ENCODE results near the gene HERC2.
"Not testable (repeated sequence)": the region's sequence is repeated elsewhere in the genome, so short reads cannot be mapped to it uniquely, and the experiment has no call there.

Gene HERC2

GRCh38 chr15:28185148-28185895, 136.7 kb downstream of the HERC2 start:
- no peak for DNase-seq (ENCODE audit: extremely low read depth in 1 of 2, low read depth in 1 of 2)

GRCh38 chr15:28184166-28184565, 137.8 kb downstream of the HERC2 start:
- DNase-seq (ENCODE audit: extremely low read depth in 1 of 2, low read depth in 1 of 2), result no peak

- no peak for DNase-seq (ENCODE audit: extremely low read depth in 1 of 2, low read depth in 1 of 2)
Observed at GRCh38 chr15:28182731-28183130, 139.2 kb downstream of the HERC2 start.

GRCh38 chr15:28182216-28182615, 139.8 kb downstream of the HERC2 start:
- DNase-seq (ENCODE audit: extremely low read depth in 1 of 2, low read depth in 1 of 2), result no peak

DNA sequence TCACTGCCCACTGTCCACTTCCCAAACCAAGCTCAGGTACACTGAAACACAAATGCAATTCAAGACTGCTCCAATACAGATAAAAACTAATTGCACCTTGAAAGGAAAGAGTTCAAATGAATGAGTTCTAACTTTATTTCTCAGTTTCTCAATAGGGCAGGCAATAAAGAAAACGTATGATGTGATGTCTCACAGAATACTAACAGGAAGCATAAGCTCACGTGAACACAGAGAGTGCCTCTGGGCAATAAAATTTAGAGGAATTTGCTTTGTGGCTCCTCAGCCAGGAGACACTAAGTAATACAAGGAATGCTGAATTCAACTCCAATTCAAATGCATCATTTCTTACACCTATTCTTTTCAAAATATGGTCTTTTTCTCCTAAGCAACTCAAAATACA, 140.6 kb downstream of the HERC2 start:
- DNase-seq (ENCODE audit: extremely low read depth in 1 of 2, low read depth in 1 of 2), result no peak

- no peak for DNase-seq (ENCODE audit: extremely low read depth in 1 of 2, low read depth in 1 of 2)
Observed at GRCh38 chr15:28179270-28179669, 142.7 kb downstream of the HERC2 start.

GRCh38 chr15:28178727-28179126, 143.3 kb downstream of the HERC2 start:
- no peak for DNase-seq (ENCODE audit: extremely low read depth in 1 of 2, low read depth in 1 of 2)

DNA sequence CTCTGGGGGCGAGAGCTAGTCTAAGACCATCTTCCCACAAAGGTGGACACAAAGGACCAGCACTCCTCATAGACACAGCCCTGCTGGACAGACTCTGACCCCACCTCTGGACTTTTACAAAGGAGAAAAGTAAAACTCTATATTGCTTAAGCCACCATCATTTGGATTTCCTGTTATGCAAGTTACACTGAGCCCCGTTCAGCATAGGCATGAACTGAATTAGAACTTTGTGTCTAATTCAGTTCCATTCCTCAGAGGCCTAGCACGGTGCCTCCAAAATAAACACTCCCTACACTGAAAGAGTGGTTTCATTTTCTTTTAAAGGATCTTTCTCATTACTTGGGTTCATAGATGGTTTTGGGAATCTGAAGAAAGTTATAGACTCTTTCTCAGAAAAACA, 143.7 kb downstream of the HERC2 start:
- DNase-seq (ENCODE audit: extremely low read depth in 1 of 2, low read depth in 1 of 2), result no peak

DNA sequence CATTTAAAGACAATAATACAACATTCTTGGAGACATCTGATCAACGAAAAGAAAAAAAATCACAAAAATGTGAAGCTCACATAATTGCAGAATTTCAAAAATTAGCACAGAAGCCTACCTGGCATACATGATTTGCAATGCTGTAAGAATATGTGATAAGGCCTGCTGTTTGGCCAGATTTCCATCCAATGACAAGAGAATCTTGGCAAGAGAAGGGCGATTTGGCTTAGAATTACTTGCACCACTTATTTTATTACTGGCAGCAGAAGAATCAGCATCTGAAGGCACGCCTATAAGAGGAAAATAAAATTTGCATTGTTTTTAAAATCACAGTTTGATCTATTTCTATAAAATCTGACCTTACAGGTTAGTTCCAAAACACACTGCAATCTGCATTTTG, 152.6 kb downstream of the HERC2 start:
- DNase-seq (ENCODE audit: extremely low read depth in 1 of 2, low read depth in 1 of 2), result no peak

- DNase-seq (ENCODE audit: extremely low read depth in 1 of 2, low read depth in 1 of 2), result not testable (repeated sequence)
Observed at GRCh38 chr15:28168405-28169121, 153.4 kb downstream of the HERC2 start.

- no peak for DNase-seq (ENCODE audit: extremely low read depth in 1 of 2, low read depth in 1 of 2)
Observed at GRCh38 chr15:28167042-28167441, 154.9 kb downstream of the HERC2 start.

GRCh38 chr15:28165791-28166190, 156.2 kb downstream of the HERC2 start:
- no peak for DNase-seq (ENCODE audit: extremely low read depth in 1 of 2, low read depth in 1 of 2)

- no peak for DNase-seq (ENCODE audit: extremely low read depth in 1 of 2, low read depth in 1 of 2)
Observed at GRCh38 chr15:28164876-28165275, 157.1 kb downstream of the HERC2 start.

DNA sequence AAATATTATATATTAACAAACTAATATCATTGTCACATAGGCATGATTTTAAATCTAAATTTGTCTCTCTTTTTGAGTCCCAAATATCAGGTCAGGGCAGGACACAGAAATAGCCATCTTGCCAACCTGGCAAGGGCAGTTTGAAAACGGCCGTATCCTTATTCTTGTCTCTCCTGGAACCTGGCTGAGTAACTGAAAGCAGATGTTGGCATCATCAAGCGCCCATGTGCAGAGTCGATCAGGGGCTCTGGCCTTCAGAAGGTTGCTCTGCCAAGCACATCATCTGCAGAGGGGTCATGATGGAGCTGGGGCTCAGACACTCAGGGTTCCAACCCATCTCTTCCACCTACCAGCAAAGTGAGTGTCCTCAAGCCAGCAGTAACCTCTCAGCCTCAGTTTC, 167.7 kb downstream of the HERC2 start:
- no peak for DNase-seq (ENCODE audit: extremely low read depth in 1 of 2, low read depth in 1 of 2)

- no peak for DNase-seq (ENCODE audit: extremely low read depth in 1 of 2, low read depth in 1 of 2)
Observed at GRCh38 chr15:28153492-28154119, 168.4 kb downstream of the HERC2 start.

GRCh38 chr15:28152538-28152923, 169.4 kb downstream of the HERC2 start:
- DNase-seq (ENCODE audit: extremely low read depth in 1 of 2, low read depth in 1 of 2), result not testable (repeated sequence)

DNA sequence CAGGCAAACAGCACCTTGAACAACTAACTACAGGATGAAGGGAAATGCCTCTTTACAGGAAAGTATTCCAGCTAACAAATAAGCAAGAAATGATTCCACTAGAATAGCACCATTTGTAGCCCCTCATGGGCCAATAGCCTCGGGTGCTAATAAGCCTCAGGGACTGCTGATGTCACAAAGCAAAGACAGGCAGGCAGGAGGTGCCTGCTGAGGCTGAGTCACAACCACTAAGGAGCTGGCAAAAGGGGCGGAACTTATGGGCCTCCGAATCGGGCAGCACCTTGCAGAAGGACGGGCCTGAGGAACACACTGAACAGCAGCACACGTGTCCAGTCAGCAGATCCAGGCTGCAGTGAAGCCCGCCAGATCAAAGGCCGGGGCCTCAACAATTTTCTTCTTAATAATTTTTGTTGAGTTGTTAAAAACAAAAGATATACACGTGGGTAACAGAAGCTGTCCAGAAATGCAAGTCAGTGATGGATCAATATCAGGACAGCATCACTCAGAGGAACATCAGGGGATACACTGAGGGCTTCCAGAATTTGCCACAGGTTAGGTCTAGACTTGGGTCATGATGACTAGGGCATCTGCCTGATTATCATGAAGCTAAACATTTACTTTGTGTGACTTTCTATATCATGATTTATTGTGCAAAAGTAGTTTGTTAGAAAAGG, 170.0 kb downstream of the HERC2 start:
- not testable (repeated sequence) for DNase-seq (ENCODE audit: extremely low read depth in 1 of 2, low read depth in 1 of 2)

DNA sequence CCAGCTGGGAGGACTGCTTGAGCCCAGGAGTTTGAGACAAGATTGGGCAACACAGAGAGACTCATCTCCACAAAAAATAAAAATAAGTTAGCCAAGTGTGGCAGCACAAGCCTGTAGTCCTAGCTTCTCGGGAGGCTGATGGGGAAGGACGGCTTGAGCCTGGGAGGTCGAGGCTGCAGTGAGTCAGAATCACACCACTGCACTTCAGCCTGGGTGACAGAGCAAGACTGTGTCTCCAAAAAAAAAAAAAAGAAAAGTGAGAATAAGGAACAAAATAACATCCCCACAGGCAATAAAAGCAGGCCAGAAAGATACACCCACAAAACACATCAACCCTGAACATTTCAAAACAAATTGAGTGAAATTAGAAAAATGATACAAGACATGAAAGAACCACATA, 174.2 kb downstream of the HERC2 start:
- no peak for DNase-seq (ENCODE audit: extremely low read depth in 1 of 2, low read depth in 1 of 2)

DNA sequence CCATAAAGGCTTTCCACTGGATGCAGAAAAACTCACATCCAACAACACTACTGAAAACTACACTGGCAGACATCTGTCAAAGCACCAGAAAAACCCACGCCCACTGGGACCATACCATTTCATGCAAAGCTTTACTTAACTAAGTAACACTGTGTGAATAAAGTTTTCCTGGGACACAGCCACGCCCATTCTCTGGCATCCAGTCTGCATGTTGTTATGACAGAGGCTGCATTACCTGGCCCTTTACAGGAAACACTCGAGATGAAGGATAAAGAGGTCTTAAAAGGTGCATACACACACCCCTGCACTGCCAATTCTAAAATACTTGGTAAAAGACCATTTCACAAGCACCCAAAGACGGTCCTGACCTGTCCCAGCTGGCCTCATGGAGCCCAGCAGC, 176.6 kb downstream of the HERC2 start:
- not testable (repeated sequence) for DNase-seq (ENCODE audit: extremely low read depth in 1 of 2, low read depth in 1 of 2)

DNA sequence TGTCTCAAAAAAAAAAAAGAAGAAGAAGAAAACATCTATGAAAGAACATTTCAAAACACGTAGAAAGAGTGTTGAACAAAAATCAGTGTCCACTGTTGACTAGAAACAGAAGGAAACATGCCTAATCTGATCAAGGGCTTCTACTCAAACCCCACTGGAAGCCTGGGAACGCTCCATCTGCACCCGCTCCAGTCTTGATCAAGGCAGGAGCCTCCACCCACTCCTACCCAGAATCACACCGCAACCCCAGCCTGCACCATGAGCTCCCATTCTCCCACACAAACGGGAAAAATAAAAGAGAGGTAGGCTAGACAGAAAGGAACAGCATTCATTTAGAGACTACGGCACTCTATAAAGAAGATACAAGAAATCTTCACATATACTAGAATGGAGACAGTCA, 181.9 kb downstream of the HERC2 start:
- no peak for DNase-seq (ENCODE audit: extremely low read depth in 1 of 2, low read depth in 1 of 2)

- not testable (repeated sequence) for DNase-seq (ENCODE audit: extremely low read depth in 1 of 2, low read depth in 1 of 2)
Observed at GRCh38 chr15:28137408-28138039, 184.5 kb downstream of the HERC2 start.
